Stomach (tissue), 9 donors: ENCODE results near the gene CELF4. TPM values are rescaled to one million over a fixed set of nuclear protein-coding genes. Genes with fewer than 3 reads are reported as not detected.
A peak's percentile ranks its signal among the peaks of the same experiment; 100 is the strongest.

Source experiments
- DNase-seq, 2 donors: peaks; one replicate each; pipeline versions ENCODE4 v3.0.0 to v3.0.0-alpha.2; 2013 to 2019
- H3K27ac ChIP-seq, 5 donors: fragments of 200-600 bp in 4 of 5; sonication (generic) in 4 of 5; one replicate each; pipeline ENCODE4 v1.5.1; 2013 to 2019; ENCODE audit warnings: mild to moderate bottlenecking in 1 of 5, moderate library complexity in 1 of 5
- H3K27me3 ChIP-seq, 3 donors: fragments of 200-600 bp; sonication (generic); one replicate each; pipeline ENCODE4 v1.5.1; 2017 to 2019; ENCODE audit warnings: mixed run types in 1 of 3
- H3K36me3 ChIP-seq, 4 donors: fragments of 200-600 bp; sonication (generic); 1 replicate in 3 of 4; 2 replicates in 1 of 4; pipeline ENCODE4 v1.5.1; 2016 to 2019
- H3K4me1 ChIP-seq, 4 donors: fragments of 200-600 bp; sonication (generic); one replicate each; pipeline ENCODE4 v1.5.1; 2016 to 2019
- H3K4me3 ChIP-seq, 4 donors: fragments of 200-600 bp; sonication (generic) in 3 of 4; one replicate each; pipeline ENCODE4 v1.5.1; 2016 to 2019; ENCODE audit warnings: mild to moderate bottlenecking in 1 of 4
- H3K9me3 ChIP-seq, 4 donors: fragments of 200-600 bp; sonication (generic); one replicate each; pipeline ENCODE4 v1.5.1; 2016 to 2019
- EP300 ChIP-seq: sonication (generic); formaldehyde crosslinking; IDR thresholded peaks from one replicate; pipeline ENCODE4 v1.6.1; 2017; ENCODE audit warnings: antibody characterized with exemption
- POLR2A ChIP-seq, 4 donors: fragments of 450-650 bp; IDR thresholded peaks; one replicate each; pipeline ENCODE4 v1.6.1; 2016; ENCODE audit warnings: antibody characterized with exemption in 4 of 4, control low read depth in 2 of 4, mild to moderate bottlenecking in 1 of 4, moderate library complexity in 1 of 4
- POLR2AphosphoS5 ChIP-seq, 3 donors: sonication (generic); formaldehyde crosslinking; IDR thresholded peaks; one replicate each; pipeline ENCODE4 v1.6.1; 2016; ENCODE audit warnings: antibody characterized with exemption in 3 of 3
- WGBS, 5 donors: extraction: QIAGEN DNeasy Blood & Tissue Kit in 3 of 5; methylation state at CpG; one replicate each; pipeline versions ENCODE4 v1.1.5 to v1.1.7; 2013 to 2018; 5-methylcytosine and 5-hydroxymethylcytosine counted together
- intact Hi-C: fragments of 100-400 bp; cut with DNase I; formaldehyde crosslinking; loops from one replicate; pipeline ENCODE4 v1.15.1; 2023; ENCODE audit warnings: low total_unique reads
- polyA plus RNA-seq, 3 donors: library from polyadenylated mRNA; stranded (reverse); fragments of 200-250 nt; gene quantifications; one replicate each; pipeline ENCODE4 v1.2.3, GENCODE V29; 2013
- total RNA-seq, 5 donors: library from RNA; depleted of rRNA; stranded (reverse); fragments of >200 nt; gene quantifications; one replicate each; pipeline versions ENCODE4 v1.1.0 to v1.2.3, GENCODE V29; 2014 to 2016
- TF ChIP-seq, protein P1 (sequence below), 7 experiments: fragments of 450-650 bp in 4 of 7; fragments of 200-600 bp in 3 of 7; sonication (generic) in 3 of 7; IDR thresholded peaks; one replicate each; pipeline ENCODE4 v1.5.1; 2016 to 2019; ENCODE audit warnings: antibody characterized with exemption in 7 of 7, control low read depth in 2 of 7, mild to moderate bottlenecking in 1 of 7
- donor health status: healthy with polysubstance abuse.
- donor health status: Bipolar disorder and iron deficiency.
- donor health status: healthy.

Gene CELF4
- total and polyA plus RNA-seq, 8 donors: 0.93 to 2.4 (median 1.8) TPM; not detected in 2

DNA sequence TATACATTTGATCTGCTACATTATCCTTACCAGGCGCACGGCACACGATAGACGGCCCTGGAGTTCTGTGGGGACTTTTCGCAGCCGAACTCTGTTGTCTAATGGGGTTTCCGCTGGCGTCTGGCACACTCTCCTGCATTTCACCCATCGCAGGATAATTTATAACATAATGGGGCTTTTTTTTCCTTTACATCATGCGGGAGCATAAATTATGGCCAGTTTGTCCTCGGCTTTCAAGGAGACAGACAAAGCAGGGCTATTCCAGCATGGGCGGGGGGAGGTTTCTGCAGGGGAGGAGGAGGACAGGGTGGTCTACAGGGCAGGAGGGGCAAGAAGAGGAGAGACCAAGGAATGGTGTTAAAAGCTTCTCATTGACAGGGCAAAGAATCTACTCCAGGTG, 279.8 kb downstream of the CELF4 start:
- Histone ChIP-seq H3K27me3 (peaks cover 0 to 23% (median 6%) of the 10 kb centered on the region in 3 donors), H3K9me3 (no peaks in the 10 kb centered on the region), H3K4me1 (no peaks in the 10 kb centered on the region), H3K4me3 (no peak overlapping the region), H3K36me3 (no peaks in the 10 kb centered on the region), H3K27ac (no peak overlapping the region)
- intact Hi-C loops: no loop called here
- TF ChIP-seq POLR2A (IDR thresholded peaks at IDR 0.05): no peak
- no peak for TF ChIP-seq EP300
- TF ChIP-seq, protein P1, sequence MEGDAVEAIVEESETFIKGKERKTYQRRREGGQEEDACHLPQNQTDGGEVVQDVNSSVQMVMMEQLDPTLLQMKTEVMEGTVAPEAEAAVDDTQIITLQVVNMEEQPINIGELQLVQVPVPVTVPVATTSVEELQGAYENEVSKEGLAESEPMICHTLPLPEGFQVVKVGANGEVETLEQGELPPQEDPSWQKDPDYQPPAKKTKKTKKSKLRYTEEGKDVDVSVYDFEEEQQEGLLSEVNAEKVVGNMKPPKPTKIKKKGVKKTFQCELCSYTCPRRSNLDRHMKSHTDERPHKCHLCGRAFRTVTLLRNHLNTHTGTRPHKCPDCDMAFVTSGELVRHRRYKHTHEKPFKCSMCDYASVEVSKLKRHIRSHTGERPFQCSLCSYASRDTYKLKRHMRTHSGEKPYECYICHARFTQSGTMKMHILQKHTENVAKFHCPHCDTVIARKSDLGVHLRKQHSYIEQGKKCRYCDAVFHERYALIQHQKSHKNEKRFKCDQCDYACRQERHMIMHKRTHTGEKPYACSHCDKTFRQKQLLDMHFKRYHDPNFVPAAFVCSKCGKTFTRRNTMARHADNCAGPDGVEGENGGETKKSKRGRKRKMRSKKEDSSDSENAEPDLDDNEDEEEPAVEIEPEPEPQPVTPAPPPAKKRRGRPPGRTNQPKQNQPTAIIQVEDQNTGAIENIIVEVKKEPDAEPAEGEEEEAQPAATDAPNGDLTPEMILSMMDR (IDR thresholded peaks at IDR 0.05): no peak
- TF ChIP-seq POLR2AphosphoS5 (IDR thresholded peaks at IDR 0.05): no peak
- DNase-seq: peak in 1 of 2 donors; percentile 33
- WGBS, 5 donors: 68 to 74% (median 73%) methylated on average over 12 of the region's 12 CpGs

DNA sequence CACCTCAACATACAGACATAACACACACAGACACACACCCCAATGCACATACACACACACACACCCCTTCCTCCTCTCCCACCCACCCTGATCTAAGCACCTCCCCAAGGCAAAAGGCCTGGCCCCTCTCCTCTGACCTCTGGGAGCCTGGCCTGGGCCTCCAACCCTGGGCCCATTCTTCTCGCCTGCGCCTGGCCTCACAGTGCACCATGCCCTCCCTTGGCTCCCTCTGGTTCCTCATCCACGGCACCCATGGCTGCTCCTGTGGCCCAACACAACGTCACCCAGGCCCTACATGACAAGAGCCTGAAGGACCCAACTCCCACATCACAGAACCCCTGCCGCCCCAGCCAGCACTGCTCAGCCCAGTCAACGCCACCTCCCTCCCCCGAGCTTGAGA, 281.3 kb downstream of the CELF4 start:
- no peaks in the 10 kb centered on the region for H3K9me3 ChIP-seq
- WGBS, 5 donors: 86 to 91% (median 90%) methylated on average over 7 of the region's 7 CpGs
- H3K4me3 ChIP-seq: no peak overlapping the region
- no peaks in the 10 kb centered on the region for H3K4me1 ChIP-seq
- TF ChIP-seq, protein P1 (IDR thresholded peaks at IDR 0.05): no peak
- TF ChIP-seq POLR2A (IDR thresholded peaks at IDR 0.05) (no peak), EP300 (no peak), POLR2AphosphoS5 (IDR thresholded peaks at IDR 0.05) (no peak)
- no peak overlapping the region for H3K27ac ChIP-seq
- peaks cover 0 to 24% (median 8%) of the 10 kb centered on the region in 3 donors for H3K27me3 ChIP-seq
- no peaks in the 10 kb centered on the region for H3K36me3 ChIP-seq
- intact Hi-C loops: no loop called here
- no peak for DNase-seq

DNA sequence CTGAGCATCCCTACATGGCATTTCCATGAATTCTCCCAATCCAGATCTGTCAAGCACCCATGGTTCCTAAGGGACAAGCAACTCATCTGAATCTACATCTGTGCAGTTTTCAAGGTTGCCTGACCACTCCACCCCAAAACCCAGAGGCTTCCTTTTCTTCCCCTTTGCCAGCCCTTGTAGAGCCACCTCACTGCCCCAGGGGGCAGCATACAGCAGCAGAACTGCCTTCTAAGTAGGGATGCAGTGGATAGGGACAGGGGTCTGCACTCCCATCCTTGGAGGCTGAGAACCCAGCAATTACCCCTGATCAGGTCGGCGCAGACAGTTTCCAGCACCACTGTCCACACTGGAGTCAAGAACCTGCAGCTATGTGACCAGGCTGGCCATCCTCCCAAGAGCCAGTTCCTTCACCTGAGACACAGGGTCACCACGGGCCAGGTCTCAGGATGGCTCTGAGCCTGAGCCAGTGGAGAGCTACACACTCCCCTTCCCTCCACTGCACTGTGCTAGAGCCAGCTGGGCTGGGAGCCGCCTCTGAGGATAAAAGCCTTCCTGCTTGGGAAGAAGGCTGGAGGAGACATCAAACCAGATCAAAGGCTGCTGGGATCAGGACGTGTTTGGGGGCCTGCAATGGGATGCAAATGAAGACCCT, 283.1 kb downstream of the CELF4 start:
- H3K4me1 ChIP-seq: no peaks in the 10 kb centered on the region
- no peak overlapping the region for H3K4me3 ChIP-seq
- no peaks in the 10 kb centered on the region for H3K9me3 ChIP-seq
- 39 to 50% (median 48%) methylated on average over 5 of the region's 5 CpGs for WGBS, 5 donors
- DNase-seq: no peak
- H3K36me3 ChIP-seq: no peaks in the 10 kb centered on the region
- TF ChIP-seq EP300: no peak
- no peak for TF ChIP-seq POLR2AphosphoS5 (IDR thresholded peaks at IDR 0.05)
- TF ChIP-seq, protein P1 (IDR thresholded peaks at IDR 0.05): no peak
- TF ChIP-seq POLR2A (IDR thresholded peaks at IDR 0.05): no peak
- intact Hi-C loops: no loop called here
- H3K27me3 ChIP-seq: peaks cover 0 to 42% (median 8%) of the 10 kb centered on the region in 3 donors
- H3K27ac ChIP-seq: no peak overlapping the region

DNA sequence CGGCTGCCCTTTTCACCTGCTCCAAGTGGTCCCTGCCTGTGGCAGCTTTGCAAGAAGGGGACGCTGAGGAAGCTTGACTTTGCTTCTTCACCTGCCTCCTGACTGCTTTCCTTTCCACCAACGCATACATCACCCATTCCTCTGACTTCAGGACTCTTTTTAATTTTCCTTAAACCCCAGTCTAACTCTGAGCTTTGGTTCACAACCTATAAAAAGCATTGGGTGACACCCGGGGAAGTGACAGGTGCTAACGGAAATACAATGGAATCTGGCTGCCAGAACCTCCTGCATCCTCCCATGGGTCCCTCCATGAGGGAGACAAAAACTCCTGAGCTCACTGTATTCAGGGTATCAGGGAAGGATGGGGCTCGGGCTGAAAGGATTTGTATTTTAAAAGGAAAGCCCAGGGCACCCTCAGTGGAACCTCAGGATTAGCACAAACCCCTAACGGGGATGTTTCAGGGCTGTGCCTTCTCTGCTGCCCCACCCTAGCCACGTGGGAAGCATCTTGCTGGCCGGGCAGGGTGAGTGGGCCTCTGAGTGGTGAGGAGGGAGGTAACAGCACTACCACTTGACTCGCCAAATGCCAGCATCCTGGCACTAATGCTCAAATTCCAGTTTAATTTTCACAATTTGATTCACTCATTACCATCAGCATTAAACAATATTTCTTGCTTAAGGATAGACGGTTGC, 284.8 kb downstream of the CELF4 start:
- intact Hi-C loops: no loop called here
- WGBS, 5 donors: 56 to 69% (median 62%) methylated on average over 11 of the region's 11 CpGs
- no peak for DNase-seq
- H3K27ac ChIP-seq: no peak overlapping the region
- no peaks in the 10 kb centered on the region for H3K36me3 ChIP-seq
- TF ChIP-seq EP300 (no peak), POLR2AphosphoS5 (IDR thresholded peaks at IDR 0.05) (no peak)
- TF ChIP-seq, protein P1 (IDR thresholded peaks at IDR 0.05): no peak
- peaks cover 0 to 53% (median 8%) of the 10 kb centered on the region in 3 donors for H3K27me3 ChIP-seq
- no peaks in the 10 kb centered on the region for H3K4me1 ChIP-seq
- no peaks in the 10 kb centered on the region for H3K9me3 ChIP-seq
- no peak overlapping the region for H3K4me3 ChIP-seq
